ENCODE results near the gene GPR155.
"Not testable (repeated sequence)": the region's sequence is repeated elsewhere in the genome, so short reads cannot be mapped to it uniquely, and the experiment has no call there.

GPR155 gene

DNA sequence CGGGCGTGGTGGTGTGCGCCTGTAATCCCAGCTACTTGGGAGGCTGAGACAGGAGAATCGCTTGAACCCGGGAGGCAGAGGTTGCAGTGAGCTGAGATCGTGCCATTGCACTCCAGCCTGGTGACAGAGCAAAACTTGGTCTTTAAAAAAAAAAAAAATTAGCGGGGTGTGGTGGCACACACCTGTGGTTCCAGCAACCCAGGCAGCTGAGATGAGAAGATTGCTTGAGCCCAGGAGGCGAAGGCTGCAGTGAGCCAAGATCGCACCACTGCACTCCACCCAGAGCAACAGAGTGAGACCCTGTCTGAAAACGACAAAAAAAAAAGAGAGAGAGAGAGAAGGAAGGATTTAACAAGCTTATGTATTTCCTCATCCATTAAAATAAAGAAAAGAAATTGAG lies 2.7 kb upstream of the GPR155 start:
- FAIRE-seq = not testable (repeated sequence)

DNA sequence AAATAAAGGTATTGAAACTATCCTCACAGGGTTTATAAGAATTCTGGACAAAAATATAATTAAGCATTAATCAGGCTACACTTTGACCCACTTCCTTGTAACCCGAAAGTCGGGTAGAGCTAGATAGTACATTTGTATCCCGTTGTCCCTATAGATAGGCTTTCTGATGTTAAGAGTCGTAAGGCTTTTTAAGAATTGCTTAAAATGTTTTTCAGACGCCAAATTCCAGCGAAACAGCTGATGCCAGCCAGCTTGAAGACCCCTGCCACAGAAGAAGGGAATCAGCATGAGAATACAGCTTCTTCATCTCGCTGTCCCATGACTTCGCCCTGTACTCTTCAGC lies 962 bp upstream of the GPR155 start:
- FAIRE-seq = no peak

DNA sequence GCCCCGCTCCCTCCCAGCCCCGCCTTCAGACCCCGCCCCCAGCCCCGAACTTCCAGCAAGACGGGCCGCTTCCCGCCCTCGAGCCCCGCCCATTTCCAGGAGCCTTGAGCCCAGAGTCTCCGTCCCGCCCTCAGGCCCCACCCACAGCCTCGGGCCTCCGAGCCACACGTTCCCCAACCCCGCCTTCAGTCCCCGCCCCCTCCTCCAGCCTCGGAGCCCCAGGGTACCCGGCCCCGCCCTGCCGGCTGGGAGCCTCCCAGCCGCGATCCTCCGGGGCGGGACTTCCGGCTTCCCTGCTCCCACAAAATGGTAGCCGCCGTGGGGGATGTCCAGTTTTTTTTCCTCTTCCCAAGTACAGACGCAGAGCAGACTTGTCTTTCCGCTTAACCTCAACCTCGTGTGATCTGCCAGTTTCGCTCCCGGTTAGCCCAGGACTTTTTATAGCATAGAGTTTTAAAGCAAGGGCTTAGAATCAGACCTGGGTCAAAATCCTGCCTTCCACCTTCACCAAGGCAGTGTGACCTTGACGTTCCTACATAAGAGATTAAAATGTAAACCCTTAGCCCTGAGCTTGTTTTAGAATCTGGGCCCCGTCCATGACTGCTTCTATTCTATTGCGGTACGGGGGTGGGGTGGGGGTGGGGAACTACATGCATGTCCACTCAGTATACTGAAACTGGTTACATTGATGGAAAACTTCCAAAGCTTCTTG lies 435 bp upstream of the GPR155 start:
- no peak for FAIRE-seq

- no peak for FAIRE-seq
Measured at GRCh38 chr2:174485788-174486562, 854 bp downstream of the GPR155 start.

DNA sequence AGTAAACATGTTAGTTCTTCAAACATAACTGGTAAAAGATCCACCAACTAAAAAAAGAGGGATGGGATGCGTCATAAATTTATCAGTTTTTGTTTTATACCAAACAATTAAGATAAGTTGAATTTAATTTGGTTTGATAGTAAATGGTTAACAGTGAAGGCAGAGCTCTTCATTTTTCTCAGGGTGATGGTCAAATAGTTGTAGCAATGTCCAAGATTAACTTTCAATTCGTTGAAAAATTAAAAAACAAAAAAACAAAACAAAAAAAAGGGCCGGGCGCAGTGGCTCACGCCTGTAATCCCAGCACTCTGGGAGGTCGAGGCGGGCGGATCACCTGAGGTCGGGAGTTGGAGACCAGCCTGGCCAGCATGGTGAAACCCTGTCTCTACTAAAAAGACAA lies 1.8 kb downstream of the GPR155 start:
- not testable (repeated sequence) for FAIRE-seq

- FAIRE-seq = no peak
Measured at GRCh38 chr2:174484573-174484972, 2.3 kb downstream of the GPR155 start.

GRCh38 chr2:174482854-174483253 lies 4.0 kb downstream of the GPR155 start:
- no peak for FAIRE-seq

GRCh38 chr2:174477759-174478158 lies 9.1 kb downstream of the GPR155 start:
- FAIRE-seq = no peak

DNA sequence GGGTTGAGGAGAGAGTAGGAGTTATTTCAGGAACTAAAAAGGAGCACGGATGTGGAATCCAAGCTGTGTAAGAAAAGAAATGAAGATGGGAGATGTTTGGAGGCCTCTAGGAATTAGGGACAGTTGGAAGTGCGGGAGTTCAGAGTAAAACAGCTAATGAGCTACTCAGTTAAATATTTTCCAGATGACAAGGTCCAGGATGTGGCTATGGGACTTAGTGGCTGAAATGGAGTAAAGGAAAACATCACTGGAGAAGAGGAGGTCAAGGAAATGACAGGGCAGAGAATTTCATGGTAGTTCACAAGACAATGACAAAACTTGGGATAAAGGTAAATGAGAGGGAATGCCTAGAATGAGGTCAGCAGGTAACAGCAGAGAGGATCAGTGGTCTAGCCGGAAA lies 13.0 kb downstream of the GPR155 start:
- no peak for FAIRE-seq

DNA sequence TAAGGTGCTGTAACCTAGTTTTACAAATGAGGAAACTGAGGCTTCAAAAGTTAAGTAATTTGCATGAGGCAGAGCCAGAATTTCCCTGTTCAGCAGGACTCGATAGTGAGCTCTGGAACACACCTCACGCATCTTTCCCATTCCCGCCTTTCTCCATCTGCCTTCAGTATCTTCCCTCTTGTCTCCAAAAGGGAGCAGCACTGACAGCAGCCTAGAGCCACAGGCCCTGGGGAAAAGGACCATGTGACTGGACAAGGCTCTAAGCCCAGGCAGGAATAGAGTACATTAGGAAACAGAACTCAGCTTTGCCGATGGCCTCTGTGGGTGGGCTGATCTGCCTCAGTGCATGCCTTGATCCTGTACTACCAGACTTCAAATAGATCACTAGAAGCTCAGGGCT lies 21.5 kb downstream of the GPR155 start:
- FAIRE-seq = no peak

DNA sequence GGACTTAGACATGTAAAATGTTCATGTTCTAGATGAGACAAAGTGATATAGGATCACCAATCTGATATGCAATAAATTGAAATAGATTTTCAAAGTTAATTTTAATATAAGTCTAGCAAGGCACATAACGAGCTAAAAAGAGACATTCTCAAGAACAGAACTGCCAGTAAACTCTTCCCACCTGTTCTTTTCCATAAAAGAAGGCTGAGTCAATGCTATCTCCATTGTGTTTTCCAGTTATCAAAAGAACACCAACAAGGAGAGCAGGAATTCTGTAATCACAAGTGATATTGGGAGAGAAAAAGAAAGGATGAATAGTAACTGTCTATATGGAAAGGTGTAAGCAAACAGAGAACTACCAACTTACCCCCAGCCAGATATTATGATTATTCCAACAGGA lies 25.6 kb downstream of the GPR155 start:
- FAIRE-seq = no peak

- FAIRE-seq = no peak
Measured at GRCh38 chr2:174454566-174454965, 32.3 kb downstream of the GPR155 start.

GRCh38 chr2:174450021-174450816 lies 36.6 kb downstream of the GPR155 start:
- FAIRE-seq = no peak

DNA sequence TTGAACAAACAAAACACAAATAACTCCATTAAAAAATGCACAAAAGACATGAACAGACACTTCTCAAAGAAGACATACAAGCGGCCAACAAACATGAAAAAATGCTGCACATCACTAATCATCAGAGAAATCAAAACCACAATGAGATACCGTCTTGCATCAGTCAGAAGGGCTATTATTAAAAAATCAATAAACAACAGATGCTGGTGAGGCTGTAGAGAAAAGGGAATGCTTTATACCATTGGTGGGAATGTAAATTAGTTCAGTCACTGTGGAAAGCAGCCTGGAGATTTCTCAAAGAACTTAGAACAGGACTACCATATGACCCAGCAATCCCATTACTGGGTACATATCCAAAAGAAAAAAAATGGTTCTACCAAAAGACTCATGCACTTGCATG lies 37.8 kb downstream of the GPR155 start:
- FAIRE-seq = no peak

DNA sequence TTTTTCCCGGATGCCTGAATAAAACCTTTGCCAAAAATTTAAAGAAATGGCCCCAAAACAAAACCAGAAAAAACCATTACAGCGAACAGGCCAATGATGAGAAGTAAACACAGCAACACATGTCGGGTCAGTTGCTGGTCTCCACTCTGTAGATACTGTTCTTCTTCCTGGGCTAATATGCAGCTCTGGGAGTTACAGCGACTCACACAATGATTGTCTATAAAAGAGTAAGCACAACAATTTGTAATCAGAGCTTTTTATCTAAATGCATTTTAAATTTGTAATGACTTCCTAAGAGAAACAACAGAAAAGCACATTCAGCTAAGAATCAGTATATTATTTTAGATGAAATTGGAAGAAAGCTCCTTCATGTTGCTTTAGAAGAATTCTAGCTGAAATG lies 40.3 kb downstream of the GPR155 start:
- FAIRE-seq = no peak

DNA sequence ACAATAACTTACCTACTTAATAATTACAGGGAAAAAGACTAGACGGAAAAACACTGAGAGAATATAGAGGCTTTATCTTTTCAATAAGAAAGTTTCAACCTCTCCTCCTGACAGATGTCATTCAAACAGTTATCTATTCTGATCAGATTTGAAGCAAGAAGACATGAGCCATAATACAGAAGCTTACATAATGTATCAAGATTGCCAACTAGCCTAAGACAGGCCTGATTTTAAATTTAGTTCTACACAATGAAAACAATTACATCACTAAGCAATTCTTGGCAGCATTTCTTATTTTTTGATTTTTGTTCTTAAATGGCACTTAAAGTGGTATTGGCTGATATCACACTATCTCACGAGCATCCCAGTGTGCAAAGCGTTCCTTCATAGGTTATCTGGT lies 41.6 kb downstream of the GPR155 start:
- FAIRE-seq = no peak

DNA sequence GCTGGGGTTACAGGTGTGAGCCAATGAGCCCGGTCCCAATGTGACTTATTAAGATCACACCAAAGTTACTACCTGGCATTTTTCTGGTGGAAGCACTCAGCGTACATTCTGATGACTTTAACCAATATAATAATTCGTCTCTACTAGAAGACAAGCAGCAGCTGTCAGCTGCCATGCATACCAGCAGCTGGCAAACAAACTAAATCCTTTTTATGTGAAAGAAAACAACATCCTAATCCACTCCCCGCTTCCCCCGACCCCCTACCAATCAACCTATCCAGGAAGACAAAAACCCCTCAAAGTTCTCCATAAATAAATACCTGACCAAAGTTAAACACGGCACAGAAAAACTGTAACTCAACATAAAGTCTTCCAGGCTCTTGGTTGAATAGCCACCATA lies 42.1 kb downstream of the GPR155 start:
- FAIRE-seq = no peak

- no peak for FAIRE-seq
Measured at GRCh38 chr2:174442546-174443510, 44.0 kb downstream of the GPR155 start.

- FAIRE-seq = no peak
Measured at GRCh38 chr2:174439950-174440349, 46.9 kb downstream of the GPR155 start.

- FAIRE-seq = no peak
Measured at GRCh38 chr2:174439323-174439722, 47.5 kb downstream of the GPR155 start.

- no peak for FAIRE-seq
Measured at GRCh38 chr2:174438146-174438886, 48.5 kb downstream of the GPR155 start.

- FAIRE-seq = no peak
Measured at GRCh38 chr2:174436351-174436750, 50.5 kb downstream of the GPR155 start.

Measured in TTC549 (cell line).